ENCODE results near the gene RFC4. TPM values are rescaled to one million over a fixed set of nuclear protein-coding genes. Genes with fewer than 3 reads are reported as not detected.

The RFC4 gene
- 83.7 and 192 TPM in 2 replicates for total RNA-seq (2011; cell fraction: chromatin; rRNA removed; ENCODE audit: low replicate concordance)
- total RNA-seq (2011; cell fraction: nucleolus; rRNA removed), result 38.6 and 48.2 TPM in 2 replicates
- 72.6 and 72.7 TPM in 2 replicates for total RNA-seq (2011; cell fraction: nucleoplasm; rRNA removed)
- total RNA-seq (2014; rRNA removed) (127 and 138 TPM in 2 replicates), total RNA-seq (2014; rRNA removed; fragmentation: Illumina TruSeq; extraction: Trizol) (191 and 198 TPM in 2 replicates), total RNA-seq (2015; rRNA removed; fragmentation: Illumina TruSeq; extraction: Trizol) (162 and 180 TPM in 2 replicates), total RNA-seq (2021) (109 and 122 TPM in 2 replicates), polyA plus RNA-seq (2011; rRNA removed) (84.9 and 105 TPM in 2 replicates), polyA plus RNA-seq (2014; fragmentation: Illumina TruSeq; extraction: Trizol) (161 and 181 TPM in 2 replicates), polyA plus RNA-seq (2014; fragmentation: Nextera tagmentation; extraction: Ambion mirVana) (100 to 1,000 TPM; 180 to 227 TPM), polyA plus RNA-seq (2014; rRNA removed) (166 and 195 TPM in 2 replicates), polyA minus RNA-seq (2011; rRNA and poly(A)+ RNA removed) (44.9 and 47.6 TPM in 2 replicates), Bru-seq, nascent RNA (percentile 92 among the genes with signal in this experiment), BruChase-seq, experiment 1, labeled RNA remaining after a 2-hour chase (percentile 93 among the genes with signal in this experiment), BruChase-seq, experiment 2, labeled RNA remaining after a 6-hour chase (percentile 94 among the genes with signal in this experiment)
- polyA plus RNA-seq (2011; cell fraction: cytosol; rRNA removed), result 19.1 and 34.8 TPM in 2 replicates
- polyA plus RNA-seq (2011; cell fraction: nucleus; rRNA removed), result 177 and 244 TPM in 2 replicates
- 127 and 129 TPM in 2 replicates for polyA plus RNA-seq (2012)
- 28.5 and 30.7 TPM in 2 replicates for polyA minus RNA-seq (2011; cell fraction: cytosol; rRNA and poly(A)+ RNA removed)
- polyA minus RNA-seq (2011; cell fraction: nucleus; rRNA and poly(A)+ RNA removed), result 28.0 and 43.4 TPM in 2 replicates
- long read RNA-seq, experiment 1, transcript RFC4-202 (11 exons, 1,448 nt), result minor isoform, 45 of 244 reads
- long read RNA-seq, experiment 1, transcript RFC4-201 (11 exons, 1,384 nt), result major isoform, 157 of 244 reads
- long read RNA-seq, experiment 1, partial matches to known transcripts, result 29 of 244 reads
- long read RNA-seq, experiment 1, other reads (novel, unspliced or antisense), result 13 of 244 reads
- long read RNA-seq, experiment 2, transcript RFC4-201 (11 exons, 1,384 nt), result major isoform, 54 of 111 reads
- long read RNA-seq, experiment 2, transcript RFC4-202 (11 exons, 1,448 nt), result minor isoform, 23 of 111 reads
- long read RNA-seq, experiment 2, partial matches to known transcripts, result 23 of 111 reads
- long read RNA-seq, experiment 2, other reads (novel, unspliced or antisense), result 10 of 111 reads
- long read RNA-seq, experiment 3, transcript RFC4-202 (11 exons, 1,448 nt), result minor isoform, 28 of 155 reads
- long read RNA-seq, experiment 3, transcript RFC4-201 (11 exons, 1,384 nt), result major isoform, 97 of 155 reads
- long read RNA-seq, experiment 3, partial matches to known transcripts, result 11 of 155 reads
- long read RNA-seq, experiment 3, other reads (novel, unspliced or antisense), result 18 of 155 reads

DNA sequence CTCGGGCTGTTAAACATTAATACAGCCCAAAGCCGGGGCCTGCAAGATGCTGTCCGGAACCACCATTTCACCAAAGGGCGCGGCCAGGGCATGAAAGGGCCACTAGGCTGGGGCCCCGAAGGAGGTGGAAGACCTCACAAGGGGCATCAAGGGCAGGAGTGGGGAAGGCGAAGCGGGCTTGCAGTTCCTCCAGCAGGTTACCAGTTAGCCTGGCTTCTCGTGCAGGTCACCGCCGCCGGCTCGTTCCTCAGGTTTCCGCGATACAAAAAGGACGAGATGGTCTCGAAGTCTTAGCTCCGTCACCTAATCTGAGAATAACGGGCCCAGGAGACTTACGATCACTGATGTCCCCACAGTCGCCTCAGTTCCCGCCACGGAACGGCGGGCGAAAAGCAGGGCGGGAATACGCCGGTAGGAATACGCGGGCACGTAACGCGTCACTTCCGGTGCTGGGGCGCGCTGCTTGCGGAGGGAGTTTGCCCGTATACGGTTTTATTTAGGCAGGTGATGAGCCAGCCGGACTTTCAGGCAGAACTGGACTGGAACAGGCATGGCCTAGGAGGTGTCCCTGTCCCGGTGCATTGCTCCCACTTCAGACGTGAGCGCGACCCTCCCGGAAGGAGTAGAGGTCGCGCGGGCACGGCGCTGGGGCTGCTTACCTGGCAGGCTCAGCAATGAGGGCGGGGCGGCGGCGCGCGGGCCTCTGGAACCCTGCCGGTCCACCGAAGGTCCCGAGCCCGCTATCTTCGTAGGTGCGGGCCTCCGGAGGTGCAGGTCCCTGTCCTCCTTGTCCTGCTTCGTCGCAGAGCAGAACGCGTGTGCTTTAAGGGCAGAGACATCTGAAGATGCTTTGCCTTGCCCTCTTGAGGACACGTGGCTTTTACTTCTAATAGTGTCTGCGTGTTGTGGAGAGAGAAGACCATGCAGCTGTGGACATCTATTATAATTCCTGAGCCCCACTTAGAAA is at the start of gene RFC4:
Gene RFC4 (minus strand): TSS at position 394 of the 967 bp plus-strand sequence. CDS start 1,769 bp downstream, outside the sequence.
- peaks cover 4 to 17% of the 10 kb centered on the region in 2 experiments for H3K4me1 ChIP-seq (replicated peaks in 1 of 2; ENCODE audit: control insufficient read depth in 2 of 2, insufficient read depth in 2 of 2, low read length in 2 of 2)
- CTCF ChIA-PET (ENCODE audit: low intra/inter-chr PET ratio), result no interaction called here
- H3K4me2 ChIP-seq (ENCODE audit: insufficient read depth, low read length), result peak within 1 kb of the TSS; percentile 93
- BruUV-seq (replicated peaks), result TSS peak; percentile 95
- ATAC-seq, result peak; percentile 94
- H3K27me3 ChIP-seq (ENCODE audit: control insufficient read depth in 2 of 2, insufficient read depth in 2 of 2, low read length in 2 of 2), result no peaks in the 10 kb centered on the region
- peak within 1 kb of the TSS; percentile 77 for H3K4me3 ChIP-seq
- peaks cover 45% of the 10 kb centered on the region for H3K79me2 ChIP-seq (ENCODE audit: control insufficient read depth, insufficient read depth, low read length)
- POLR2A ChIA-PET, result interaction anchor here (0.6 to 1.9 kb wide), 13 partner anchors 12 to 333 kb away, joined by 3 to 13 read pairs (median 4); partner anchors contain the start of genes EIF4A2 and RPL39L
- no peaks in the 10 kb centered on the region for H3K9me3 ChIP-seq (replicated peaks; ENCODE audit: control insufficient read depth, insufficient read depth, low read depth, low read length)
- no peaks in the 10 kb centered on the region for H3K9me1 ChIP-seq (ENCODE audit: control insufficient read depth, insufficient read depth, low read length)
- peak within 1 kb of the TSS; percentile 95 to 98 for H3K9ac ChIP-seq (ENCODE audit: insufficient read depth in 1 of 2, low read depth in 2 of 2, low read length in 2 of 2)
- in situ Hi-C loops (cut with MboI) (no loop called here), intact Hi-C loops (cut with micrococcal nuclease) (no loop called here)
- FAIRE-seq, result peak; percentile 84
- H3K36me3 ChIP-seq (ENCODE audit: control insufficient read depth, insufficient read depth, low read length), result peaks cover 42% of the 10 kb centered on the region
- peak within 1 kb of the TSS; percentile 96 for H2AFZ ChIP-seq (ENCODE audit: low read depth, low read length)
- H4K20me1 ChIP-seq (replicated peaks; ENCODE audit: control insufficient read depth, insufficient read depth, low read length), result no peaks in the 10 kb centered on the region
- WGBS (ENCODE audit: insufficient coverage, low coverage, missing lambda C conversion rate), result under 1% methylated on average over 70 of the region's 70 CpGs
- peak; percentile 80 to 93 (median 82) for DNase-seq (ENCODE audit: extremely low read depth in 1 of 4, low spot score in 3 of 4)
- peak within 1 kb of the TSS; percentile 91 for H3K27ac ChIP-seq (ENCODE audit: extremely low read depth, low read depth, low read length)
- TF ChIP-seq SREBF1 (IDR thresholded peaks at IDR 0.05; ENCODE audit: borderline replicate concordance, low read depth, low read length) (no peak), SAP30 (IDR thresholded peaks at IDR 0.05; ENCODE audit: borderline replicate concordance, insufficient read depth, low read depth, low read length, poor library complexity, severe bottlenecking) (peak; percentile 61), TEAD4 (IDR thresholded peaks at IDR 0.05; ENCODE audit: low read length) (0 out of 2 replicates have a peak, but pooled peaks have one; percentile 44), TEAD4 (CRISPR knock-in tag; IDR thresholded peaks at IDR 0.05; ENCODE audit: borderline replicate concordance) (0 out of 2 replicates have a peak, but pooled peaks have one; percentile 27), NCOA6 (IDR thresholded peaks at IDR 0.05) (peak; percentile 21; the same call in 1 of the 2 replicates), ZNF3 (CRISPR knock-in tag; IDR thresholded peaks at IDR 0.05) (no peak), CHCHD3 (CRISPR knock-in tag; IDR thresholded peaks at IDR 0.05) (no peak), HCFC1 (IDR thresholded peaks at IDR 0.05; ENCODE audit: low read depth, low read length) (peak; percentile 73), MTA3 (IDR thresholded peaks at IDR 0.05; ENCODE audit: borderline replicate concordance) (peak; percentile 87), PML (IDR thresholded peaks at IDR 0.05; ENCODE audit: low read length) (peak; percentile 75; the same call in 1 of the 2 replicates), NFRKB (IDR thresholded peaks at IDR 0.05; ENCODE audit: low read depth) (peak; percentile 37; the same call in 1 of the 2 replicates), ZNF282 (CRISPR knock-in tag; IDR thresholded peaks at IDR 0.05) (peak; percentile 63; the same call in 1 of the 2 replicates), TOE1 (IDR thresholded peaks at IDR 0.05; ENCODE audit: borderline replicate concordance) (peak; percentile 61; the same call in 1 of the 2 replicates), TOE1 (CRISPR knock-in tag; IDR thresholded peaks at IDR 0.05; ENCODE audit: borderline replicate concordance, low read depth) (no peak), ARHGAP35 (IDR thresholded peaks at IDR 0.05; ENCODE audit: partially characterized antibody) (no peak), SIX5 (IDR thresholded peaks at IDR 0.05; ENCODE audit: borderline replicate concordance in 1 of 2, insufficient read depth in 1 of 2, low read depth in 1 of 2, low read length in 2 of 2) (0 out of 4 replicates have a peak, but pooled peaks of 1 of the 2 experiments have one; percentile 13)

Data from K562 (cell line).